ENCODE results near the gene COL5A1.
A peak's percentile ranks its signal among the peaks of the same experiment; 100 is the strongest.

The COL5A1 gene

DNA sequence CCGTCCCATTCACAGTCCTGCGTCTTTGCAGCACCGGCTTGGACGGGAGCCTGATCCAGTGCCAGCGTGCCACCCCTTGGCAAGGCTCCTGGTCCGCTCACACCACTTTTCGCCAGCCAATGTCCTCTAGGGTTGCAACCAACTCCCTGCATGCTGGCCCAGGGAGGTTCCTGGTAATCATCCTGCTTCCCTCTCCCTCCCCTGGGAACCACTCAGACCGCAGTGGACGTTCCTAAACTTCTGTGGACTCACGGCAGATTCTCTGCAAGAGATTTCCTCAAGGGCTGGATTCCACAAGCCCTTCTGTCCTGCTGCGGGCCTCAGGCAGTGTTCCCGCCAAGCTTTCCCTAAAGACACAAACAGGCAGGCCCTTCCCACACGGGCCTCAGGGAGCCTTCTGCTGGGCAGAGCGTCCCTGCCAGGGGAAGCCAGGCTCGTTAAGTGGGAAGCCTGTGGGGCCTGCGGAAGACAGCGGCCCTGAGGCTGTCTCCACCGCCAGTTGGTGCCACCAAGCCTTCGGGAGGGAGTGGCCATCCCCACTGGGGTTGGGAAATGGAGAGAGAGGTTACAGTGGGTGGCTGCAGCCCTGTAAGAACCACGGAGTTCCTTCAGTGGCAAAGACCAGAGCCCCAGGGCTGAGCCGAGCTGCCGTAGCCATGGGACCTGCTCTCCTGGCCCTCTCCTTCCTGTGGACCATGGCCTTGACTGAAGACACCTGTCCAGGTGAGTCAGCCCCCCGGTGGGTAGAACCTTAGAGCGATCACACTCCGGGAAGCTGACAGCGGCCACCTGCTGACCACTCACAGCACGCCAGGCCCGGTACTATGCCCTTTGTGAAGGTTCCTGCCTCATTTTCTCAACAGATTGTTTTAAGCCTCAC is 222.6 kb downstream of the COL5A1 start:
- DNase-seq (ENCODE audit: low read depth), result peak; percentile 41
- TF ChIP-seq, protein P1, sequence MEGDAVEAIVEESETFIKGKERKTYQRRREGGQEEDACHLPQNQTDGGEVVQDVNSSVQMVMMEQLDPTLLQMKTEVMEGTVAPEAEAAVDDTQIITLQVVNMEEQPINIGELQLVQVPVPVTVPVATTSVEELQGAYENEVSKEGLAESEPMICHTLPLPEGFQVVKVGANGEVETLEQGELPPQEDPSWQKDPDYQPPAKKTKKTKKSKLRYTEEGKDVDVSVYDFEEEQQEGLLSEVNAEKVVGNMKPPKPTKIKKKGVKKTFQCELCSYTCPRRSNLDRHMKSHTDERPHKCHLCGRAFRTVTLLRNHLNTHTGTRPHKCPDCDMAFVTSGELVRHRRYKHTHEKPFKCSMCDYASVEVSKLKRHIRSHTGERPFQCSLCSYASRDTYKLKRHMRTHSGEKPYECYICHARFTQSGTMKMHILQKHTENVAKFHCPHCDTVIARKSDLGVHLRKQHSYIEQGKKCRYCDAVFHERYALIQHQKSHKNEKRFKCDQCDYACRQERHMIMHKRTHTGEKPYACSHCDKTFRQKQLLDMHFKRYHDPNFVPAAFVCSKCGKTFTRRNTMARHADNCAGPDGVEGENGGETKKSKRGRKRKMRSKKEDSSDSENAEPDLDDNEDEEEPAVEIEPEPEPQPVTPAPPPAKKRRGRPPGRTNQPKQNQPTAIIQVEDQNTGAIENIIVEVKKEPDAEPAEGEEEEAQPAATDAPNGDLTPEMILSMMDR (IDR thresholded peaks at IDR 0.05; ENCODE audit: control insufficient read depth, extremely low read depth, insufficient read depth), result no peak
- no peak overlapping the region for H3K4me3 ChIP-seq (ENCODE audit: low read depth, low read length)

DNA sequence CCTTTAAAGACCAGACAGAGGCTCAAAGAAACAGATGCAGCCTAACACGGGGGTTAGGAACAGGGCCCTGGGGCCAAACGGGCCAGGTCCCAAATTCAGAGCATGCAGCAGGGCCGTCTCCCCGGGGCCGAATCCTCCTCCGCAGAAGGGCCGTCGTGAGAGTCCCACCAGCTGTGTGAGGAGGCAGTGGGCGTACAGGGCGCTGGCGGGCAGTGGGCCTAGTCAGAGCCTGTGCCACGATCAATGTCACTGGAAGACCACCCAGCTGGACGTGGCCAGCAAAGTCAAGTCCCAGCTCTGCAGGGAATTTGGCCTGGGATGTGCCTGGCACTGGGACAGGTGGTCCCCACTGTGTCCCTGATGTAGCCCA is 223.2 kb downstream of the COL5A1 start:
- no peak for DNase-seq (ENCODE audit: low read depth)
- no peak overlapping the region for H3K4me3 ChIP-seq (ENCODE audit: low read depth, low read length)
- TF ChIP-seq, protein P1 (IDR thresholded peaks at IDR 0.05; ENCODE audit: control insufficient read depth, extremely low read depth, insufficient read depth), result no peak

DNA sequence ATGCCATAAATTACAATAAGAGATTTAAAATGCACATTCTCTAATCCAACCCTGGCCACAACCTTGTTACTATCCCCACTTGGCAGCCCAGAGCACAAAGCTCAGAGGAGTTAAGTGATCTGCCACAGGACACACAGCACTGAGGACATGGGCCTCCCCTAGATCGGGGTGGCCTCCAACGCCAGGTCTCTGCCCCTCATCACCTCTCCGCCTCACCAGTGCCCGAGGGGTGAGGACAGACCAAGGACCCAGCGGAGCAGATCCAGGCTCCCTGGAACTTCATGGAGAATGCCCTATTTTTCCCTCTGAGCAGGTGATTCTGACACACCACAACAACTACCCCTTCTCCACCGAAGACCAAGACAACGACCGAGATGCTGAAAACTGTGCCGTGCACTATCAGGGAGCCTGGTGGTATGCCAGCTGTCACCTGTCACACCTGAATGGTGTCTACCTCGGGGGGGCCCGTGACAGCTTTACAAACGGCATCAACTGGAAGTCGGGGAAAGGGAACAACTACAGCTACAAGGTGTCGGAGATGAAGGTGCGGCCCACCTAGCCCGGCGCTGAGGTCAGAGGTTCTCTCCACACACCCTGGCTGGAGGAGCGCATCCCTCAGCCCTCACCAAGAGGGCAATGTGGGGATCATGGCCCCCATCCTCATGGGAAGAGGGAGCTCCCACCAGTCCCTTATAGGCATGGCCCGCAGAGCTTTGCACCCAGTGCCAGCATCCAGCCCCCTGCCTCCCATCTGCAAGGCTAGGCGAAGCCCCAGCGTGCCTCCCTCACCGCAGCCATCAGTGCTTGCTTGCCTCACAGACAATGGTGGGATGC is 226.5 kb downstream of the COL5A1 start:
- DNase-seq (ENCODE audit: low read depth), result no peak
- no peak overlapping the region for H3K4me3 ChIP-seq (ENCODE audit: low read depth, low read length)
- TF ChIP-seq, protein P1 (IDR thresholded peaks at IDR 0.05; ENCODE audit: control insufficient read depth, extremely low read depth, insufficient read depth), result no peak

DNA sequence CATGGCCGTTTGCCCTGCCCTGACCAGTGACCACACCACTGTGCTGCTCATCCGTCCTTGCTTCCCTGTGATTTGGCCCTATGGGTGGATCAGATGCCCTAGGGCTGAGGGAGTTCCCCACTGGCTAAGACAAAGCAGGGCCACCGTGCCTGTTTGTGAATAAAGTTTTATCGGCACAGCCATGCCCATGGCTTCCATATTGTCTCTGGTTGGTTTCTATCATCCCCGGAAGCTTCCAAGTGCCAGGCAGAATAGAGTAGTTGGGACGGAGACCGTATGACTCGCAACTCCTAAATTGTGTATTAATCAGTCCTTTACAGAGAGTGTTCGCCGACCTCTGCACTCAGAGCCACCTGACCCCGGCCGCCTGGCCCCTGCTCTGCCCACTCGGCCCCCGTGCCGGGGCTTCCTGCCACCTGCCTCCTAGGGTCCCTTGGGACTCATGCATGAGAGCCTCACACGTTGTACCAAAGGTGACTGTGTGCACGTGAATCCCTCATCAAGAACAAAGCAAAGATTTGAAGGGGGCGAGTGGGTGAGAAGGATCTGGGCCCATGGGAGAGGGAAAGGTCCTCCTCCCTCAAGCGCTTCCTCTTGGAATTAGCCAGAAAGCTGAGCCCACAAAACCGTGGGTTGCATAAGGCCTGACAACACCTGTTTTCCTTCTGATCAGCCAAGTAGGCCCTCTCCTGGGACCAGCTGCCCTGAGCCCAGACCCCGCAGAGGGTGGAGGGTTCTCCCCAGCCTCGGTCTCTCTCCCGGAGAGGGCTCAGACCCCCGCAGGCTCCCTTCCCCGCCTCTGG is 227.3 kb downstream of the COL5A1 start:
- H3K4me3 ChIP-seq (ENCODE audit: low read depth, low read length), result no peak overlapping the region
- no peak for DNase-seq (ENCODE audit: low read depth)
- TF ChIP-seq, protein P1 (IDR thresholded peaks at IDR 0.05; ENCODE audit: control insufficient read depth, extremely low read depth, insufficient read depth), result no peak

DNA sequence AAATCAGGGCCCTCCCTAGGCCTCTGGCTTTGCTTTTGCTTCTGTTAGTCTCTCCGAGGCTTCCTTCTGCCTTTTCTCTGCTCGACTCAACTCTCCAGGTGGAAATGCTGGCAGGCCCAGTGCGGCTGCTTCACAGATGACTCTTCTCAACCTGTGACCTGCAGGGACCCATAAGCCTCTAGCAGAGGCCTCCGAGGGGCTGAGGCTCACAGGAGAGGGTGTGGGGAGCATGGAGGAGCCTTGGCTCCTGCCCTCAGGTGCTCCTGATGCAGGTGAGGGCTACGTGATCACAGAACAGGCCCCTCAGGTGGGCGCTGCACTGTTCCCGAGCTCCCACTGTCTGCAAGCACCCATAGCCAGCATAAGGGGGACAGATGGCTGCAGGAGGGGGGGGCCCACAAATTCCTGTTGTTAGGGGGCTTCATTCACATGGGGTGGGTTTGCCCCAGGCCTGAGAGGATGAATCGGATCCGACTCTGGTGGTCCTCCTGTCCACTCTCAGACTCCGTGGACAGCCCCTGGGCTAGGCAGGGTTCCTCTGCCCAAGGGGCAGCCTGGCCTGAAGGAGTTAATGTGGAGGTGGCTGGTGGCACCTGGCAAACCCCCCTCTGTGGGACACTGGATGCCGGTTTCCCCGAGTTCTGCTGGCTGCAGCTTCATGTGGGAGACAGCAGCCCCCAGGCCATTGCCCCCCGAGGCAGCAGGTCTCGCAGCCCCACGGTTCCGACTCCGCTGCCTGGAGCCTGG is 228.1 kb downstream of the COL5A1 start:
- TF ChIP-seq, protein P1 (IDR thresholded peaks at IDR 0.05; ENCODE audit: control insufficient read depth, extremely low read depth, insufficient read depth), result no peak
- no peak for DNase-seq (ENCODE audit: low read depth)
- H3K4me3 ChIP-seq (ENCODE audit: low read depth, low read length), result no peak overlapping the region

DNA sequence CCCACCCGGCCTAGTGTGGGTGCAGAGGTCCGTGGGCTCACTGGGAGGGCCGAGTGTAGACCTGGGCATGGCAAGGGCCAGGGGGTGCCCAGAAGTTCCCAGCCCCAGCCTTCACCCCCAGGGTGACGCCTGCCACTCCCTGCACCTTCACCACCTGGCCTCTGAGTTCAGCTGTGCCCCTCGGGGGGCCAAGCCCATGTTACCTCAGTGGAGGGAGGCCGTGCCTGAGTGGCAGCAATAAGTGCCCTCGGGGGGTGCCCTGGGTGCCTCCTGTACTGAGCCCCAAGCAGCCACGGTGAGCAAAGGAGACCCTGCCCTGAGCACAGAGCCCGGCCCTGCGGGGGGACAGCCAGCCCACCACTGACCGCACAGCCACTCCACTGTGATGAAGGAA is 228.7 kb downstream of the COL5A1 start:
- TF ChIP-seq, protein P1 (IDR thresholded peaks at IDR 0.05; ENCODE audit: control insufficient read depth, extremely low read depth, insufficient read depth), result no peak
- no peak overlapping the region for H3K4me3 ChIP-seq (ENCODE audit: low read depth, low read length)

More for the DNA sequence above, 228.7 kb downstream of the COL5A1 start:
- DNase-seq (ENCODE audit: low read depth), result no peak

All from LNCaP clone FGC (cell line).